ENCODE measurements around the gene APBB1IP.

Gene APBB1IP

GRCh38 chr10:26410356-26410755 is 27.8 kb upstream of the APBB1IP start:
- in situ Hi-C loops (cut with MboI; ENCODE audit: low pct_unique_long_range_greater_than_20kb, low sequenced_read_pairs, unreplicated experiment) = no loop called here
- TF ChIP-seq CTCF (IDR thresholded peaks at IDR 0.05; ENCODE audit: extremely low read depth, insufficient read depth, missing control alignments) = no peak
- no peak for DNase-seq (ENCODE audit: low spot score)

DNA sequence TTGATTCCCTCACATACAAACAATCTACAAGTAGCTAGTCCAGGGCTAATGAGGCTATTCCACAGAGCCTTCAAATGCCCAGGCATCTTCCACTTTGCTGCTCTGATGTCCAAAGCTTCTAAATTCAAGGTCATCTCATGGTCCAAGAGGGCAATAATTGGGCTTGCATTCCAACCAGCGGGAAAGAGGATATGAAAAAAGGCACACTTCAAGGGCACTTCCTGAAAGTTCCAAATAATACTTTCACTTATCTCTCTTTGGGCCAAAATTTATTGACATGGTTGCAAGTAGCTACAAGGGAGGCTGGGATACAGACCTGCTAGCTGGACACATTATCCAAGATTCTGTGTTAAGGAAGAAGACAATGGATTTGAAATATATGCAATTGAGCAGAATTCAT is 25.2 kb upstream of the APBB1IP start:
- no peak for TF ChIP-seq CTCF (IDR thresholded peaks at IDR 0.05; ENCODE audit: extremely low read depth, insufficient read depth, missing control alignments)
- in situ Hi-C loops (cut with MboI; ENCODE audit: low pct_unique_long_range_greater_than_20kb, low sequenced_read_pairs, unreplicated experiment) = no loop called here
- DNase-seq (ENCODE audit: low spot score) = no peak

GRCh38 chr10:26413375-26413774 is 24.8 kb upstream of the APBB1IP start:
- TF ChIP-seq CTCF (IDR thresholded peaks at IDR 0.05; ENCODE audit: extremely low read depth, insufficient read depth, missing control alignments) = no peak
- DNase-seq (ENCODE audit: low spot score) = no peak
- in situ Hi-C loops (cut with MboI; ENCODE audit: low pct_unique_long_range_greater_than_20kb, low sequenced_read_pairs, unreplicated experiment) = no loop called here

GRCh38 chr10:26417136-26417535 is 21.0 kb upstream of the APBB1IP start:
- in situ Hi-C loops (cut with MboI; ENCODE audit: low pct_unique_long_range_greater_than_20kb, low sequenced_read_pairs, unreplicated experiment) = no loop called here
- no peak for TF ChIP-seq CTCF (IDR thresholded peaks at IDR 0.05; ENCODE audit: extremely low read depth, insufficient read depth, missing control alignments)
- no peak for DNase-seq (ENCODE audit: low spot score)

- no peak for DNase-seq (ENCODE audit: low spot score)
- TF ChIP-seq CTCF (IDR thresholded peaks at IDR 0.05; ENCODE audit: extremely low read depth, insufficient read depth, missing control alignments) = no peak
- in situ Hi-C loops (cut with MboI; ENCODE audit: low pct_unique_long_range_greater_than_20kb, low sequenced_read_pairs, unreplicated experiment) = no loop called here
Measured at GRCh38 chr10:26422977-26423376, 15.2 kb upstream of the APBB1IP start.

DNA sequence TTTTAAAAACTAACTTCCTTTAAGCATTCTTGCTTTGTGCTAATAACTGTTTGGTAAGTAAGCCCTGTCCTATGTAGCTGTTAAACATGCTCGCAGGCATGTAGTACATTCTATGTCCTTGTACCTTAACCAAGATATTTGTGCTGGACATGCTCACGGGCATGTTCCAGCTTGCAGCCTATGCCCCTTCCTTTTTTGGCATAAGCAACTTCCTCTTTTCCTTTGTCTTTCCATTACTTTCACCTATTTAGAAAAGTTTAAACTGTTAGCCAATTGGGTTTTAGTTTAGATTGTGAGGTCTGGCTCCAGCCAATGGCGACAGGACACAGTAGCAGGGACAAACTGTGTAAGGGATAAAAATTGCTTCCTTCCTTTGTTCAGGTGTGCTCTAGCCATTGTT is 14.4 kb upstream of the APBB1IP start:
- in situ Hi-C loops (cut with MboI; ENCODE audit: low pct_unique_long_range_greater_than_20kb, low sequenced_read_pairs, unreplicated experiment) = no loop called here
- no peak for TF ChIP-seq CTCF (IDR thresholded peaks at IDR 0.05; ENCODE audit: extremely low read depth, insufficient read depth, missing control alignments)
- DNase-seq (ENCODE audit: low spot score) = no peak

GRCh38 chr10:26430641-26431163 is 7.4 kb upstream of the APBB1IP start:
- in situ Hi-C loops (cut with MboI; ENCODE audit: low pct_unique_long_range_greater_than_20kb, low sequenced_read_pairs, unreplicated experiment) = no loop called here
- TF ChIP-seq CTCF (IDR thresholded peaks at IDR 0.05; ENCODE audit: extremely low read depth, insufficient read depth, missing control alignments) = no peak
- DNase-seq (ENCODE audit: low spot score) = peak; percentile 73
